Measurements from ENCODE around the gene DCDC2. TPM values are rescaled to one million over a fixed set of nuclear protein-coding genes. Genes with fewer than 3 reads are reported as not detected.

Gene DCDC2
- total and polyA plus RNA-seq, 4 donors, result 0.13 TPM; not detected in 3

- 46 to 49% methylated on average over 2 of the region's 2 CpGs for WGBS, 2 donors
Measured at GRCh38 chr6:24191346-24191745, 166.5 kb downstream of the DCDC2 start.

GRCh38 chr6:24188578-24189080, 169.2 kb downstream of the DCDC2 start:
- no peak for ATAC-seq (ENCODE audit: low FRiP score)

More at GRCh38 chr6:24191346-24191745, 166.5 kb downstream of the DCDC2 start:
- Histone ChIP-seq H3K27me3 (ENCODE audit: control insufficient read depth in 1 of 2, insufficient read depth in 2 of 2, low read length in 1 of 2) (no peaks in the 10 kb centered on the region), H3K36me3 (ENCODE audit: control insufficient read depth in 1 of 2, insufficient read depth in 2 of 2, low read length in 1 of 2) (no peaks in the 10 kb centered on the region), H3K4me3 (ENCODE audit: low read length in 2 of 2) (no peak overlapping the region), H3K27ac (ENCODE audit: low read depth in 1 of 2, low read length in 2 of 2) (no peak overlapping the region), H3K4me1 (ENCODE audit: control insufficient read depth in 1 of 2, insufficient read depth in 2 of 2, low read length in 2 of 2) (no peaks in the 10 kb centered on the region), H3K9me3 (ENCODE audit: control insufficient read depth, low read length) (no peaks in the 10 kb centered on the region)
- no peak for DNase-seq
- no peak for ATAC-seq (ENCODE audit: low FRiP score)
- intact Hi-C loops (cut with DNase I), result no loop called here

GRCh38 chr6:24187965-24188577, 169.8 kb downstream of the DCDC2 start:
- peaks cover 4% of the 10 kb centered on the region for H3K9me3 ChIP-seq (ENCODE audit: control insufficient read depth, low read length)
- intact Hi-C loops (cut with DNase I), result no loop called here
- H3K27ac ChIP-seq (ENCODE audit: low read depth in 1 of 2, low read length in 2 of 2), result no peak overlapping the region
- H3K4me3 ChIP-seq (ENCODE audit: low read length in 2 of 2), result no peak overlapping the region
- H3K4me1 ChIP-seq (ENCODE audit: control insufficient read depth in 1 of 2, insufficient read depth in 2 of 2, low read length in 2 of 2), result no peaks in the 10 kb centered on the region
- H3K27me3 ChIP-seq (ENCODE audit: control insufficient read depth in 1 of 2, insufficient read depth in 2 of 2, low read length in 1 of 2), result no peaks in the 10 kb centered on the region
- no peak for ATAC-seq (ENCODE audit: low FRiP score)
- DNase-seq, result no peak
- H3K36me3 ChIP-seq (ENCODE audit: control insufficient read depth in 1 of 2, insufficient read depth in 2 of 2, low read length in 1 of 2), result no peaks in the 10 kb centered on the region

More at GRCh38 chr6:24188578-24189080, 169.2 kb downstream of the DCDC2 start:
- H3K27ac ChIP-seq (ENCODE audit: low read depth in 1 of 2, low read length in 2 of 2), result no peak overlapping the region
- no peak for DNase-seq
- no peaks in the 10 kb centered on the region for H3K4me1 ChIP-seq (ENCODE audit: control insufficient read depth in 1 of 2, insufficient read depth in 2 of 2, low read length in 2 of 2)
- H3K4me3 ChIP-seq (ENCODE audit: low read length in 2 of 2), result no peak overlapping the region
- peaks cover under 1% of the 10 kb centered on the region for H3K9me3 ChIP-seq (ENCODE audit: control insufficient read depth, low read length)
- H3K36me3 ChIP-seq (ENCODE audit: control insufficient read depth in 1 of 2, insufficient read depth in 2 of 2, low read length in 1 of 2), result no peaks in the 10 kb centered on the region
- intact Hi-C loops (cut with DNase I), result no loop called here
- 46 to 48% methylated on average over 8 of the region's 8 CpGs for WGBS, 2 donors
- no peaks in the 10 kb centered on the region for H3K27me3 ChIP-seq (ENCODE audit: control insufficient read depth in 1 of 2, insufficient read depth in 2 of 2, low read length in 1 of 2)

- DNase-seq, result no peak
- H3K4me1 ChIP-seq (ENCODE audit: control insufficient read depth in 1 of 2, insufficient read depth in 2 of 2, low read length in 2 of 2), result no peaks in the 10 kb centered on the region
- H3K27ac ChIP-seq (ENCODE audit: low read depth in 1 of 2, low read length in 2 of 2), result no peak overlapping the region
- H3K36me3 ChIP-seq (ENCODE audit: control insufficient read depth in 1 of 2, insufficient read depth in 2 of 2, low read length in 1 of 2), result no peaks in the 10 kb centered on the region
- H3K9me3 ChIP-seq (ENCODE audit: control insufficient read depth, low read length), result peaks cover 4% of the 10 kb centered on the region
- intact Hi-C loops (cut with DNase I), result no loop called here
- no peaks in the 10 kb centered on the region for H3K27me3 ChIP-seq (ENCODE audit: control insufficient read depth in 1 of 2, insufficient read depth in 2 of 2, low read length in 1 of 2)
- WGBS, 2 donors, result 90 to 92% methylated on average over 7 of the region's 7 CpGs
- H3K4me3 ChIP-seq (ENCODE audit: low read length in 2 of 2), result no peak overlapping the region
- ATAC-seq (ENCODE audit: low FRiP score), result no peak
Measured at GRCh38 chr6:24186349-24186748, 171.5 kb downstream of the DCDC2 start.

GRCh38 chr6:24183584-24183983, 174.3 kb downstream of the DCDC2 start:
- ATAC-seq (ENCODE audit: low FRiP score), result no peak
- intact Hi-C loops (cut with DNase I), result no loop called here

GRCh38 chr6:24157886-24158285, 200.0 kb downstream of the DCDC2 start:
- Histone ChIP-seq H3K27me3 (ENCODE audit: control insufficient read depth in 1 of 2, insufficient read depth in 2 of 2, low read length in 1 of 2) (no peaks in the 10 kb centered on the region), H3K36me3 (ENCODE audit: control insufficient read depth in 1 of 2, insufficient read depth in 2 of 2, low read length in 1 of 2) (no peaks in the 10 kb centered on the region), H3K27ac (ENCODE audit: low read depth in 1 of 2, low read length in 2 of 2) (no peak overlapping the region), H3K4me1 (ENCODE audit: control insufficient read depth in 1 of 2, insufficient read depth in 2 of 2, low read length in 2 of 2) (no peaks in the 10 kb centered on the region), H3K9me3 (ENCODE audit: control insufficient read depth, low read length) (no peaks in the 10 kb centered on the region), H3K4me3 (ENCODE audit: low read length in 2 of 2) (no peak overlapping the region)
- WGBS, 2 donors, result 7 to 21% methylated on average over 1 of the region's 1 CpG
- DNase-seq (no peak), ATAC-seq (ENCODE audit: low FRiP score) (no peak)
- intact Hi-C loops (cut with DNase I), result no loop called here

More at GRCh38 chr6:24183584-24183983, 174.3 kb downstream of the DCDC2 start:
- Histone ChIP-seq H3K4me1 (ENCODE audit: control insufficient read depth in 1 of 2, insufficient read depth in 2 of 2, low read length in 2 of 2) (no peaks in the 10 kb centered on the region), H3K9me3 (ENCODE audit: control insufficient read depth, low read length) (peaks cover 4% of the 10 kb centered on the region), H3K4me3 (ENCODE audit: low read length in 2 of 2) (no peak overlapping the region), H3K27me3 (ENCODE audit: control insufficient read depth in 1 of 2, insufficient read depth in 2 of 2, low read length in 1 of 2) (no peaks in the 10 kb centered on the region), H3K36me3 (ENCODE audit: control insufficient read depth in 1 of 2, insufficient read depth in 2 of 2, low read length in 1 of 2) (no peaks in the 10 kb centered on the region), H3K27ac (ENCODE audit: low read depth in 1 of 2, low read length in 2 of 2) (no peak overlapping the region)
- 87 to 88% methylated on average over 10 of the region's 10 CpGs for WGBS, 2 donors
- no peak for DNase-seq

- DNase-seq, result no peak
- Histone ChIP-seq H3K36me3 (ENCODE audit: control insufficient read depth in 1 of 2, insufficient read depth in 2 of 2, low read length in 1 of 2) (no peaks in the 10 kb centered on the region), H3K27me3 (ENCODE audit: control insufficient read depth in 1 of 2, insufficient read depth in 2 of 2, low read length in 1 of 2) (no peaks in the 10 kb centered on the region), H3K27ac (ENCODE audit: low read depth in 1 of 2, low read length in 2 of 2) (no peak overlapping the region), H3K9me3 (ENCODE audit: control insufficient read depth, low read length) (peaks cover 2% of the 10 kb centered on the region), H3K4me1 (ENCODE audit: control insufficient read depth in 1 of 2, insufficient read depth in 2 of 2, low read length in 2 of 2) (no peaks in the 10 kb centered on the region), H3K4me3 (ENCODE audit: low read length in 2 of 2) (no peak overlapping the region)
- intact Hi-C loops (cut with DNase I), result no loop called here
- no peak for ATAC-seq (ENCODE audit: low FRiP score)
Measured at GRCh38 chr6:24154121-24154520, 203.7 kb downstream of the DCDC2 start.

GRCh38 chr6:24152014-24152413, 205.8 kb downstream of the DCDC2 start:
- no peak for ATAC-seq (ENCODE audit: low FRiP score)
- Histone ChIP-seq H3K27ac (ENCODE audit: low read depth in 1 of 2, low read length in 2 of 2) (no peak overlapping the region), H3K36me3 (ENCODE audit: control insufficient read depth in 1 of 2, insufficient read depth in 2 of 2, low read length in 1 of 2) (no peaks in the 10 kb centered on the region), H3K27me3 (ENCODE audit: control insufficient read depth in 1 of 2, insufficient read depth in 2 of 2, low read length in 1 of 2) (no peaks in the 10 kb centered on the region), H3K4me1 (ENCODE audit: control insufficient read depth in 1 of 2, insufficient read depth in 2 of 2, low read length in 2 of 2) (no peaks in the 10 kb centered on the region), H3K4me3 (ENCODE audit: low read length in 2 of 2) (no peak overlapping the region), H3K9me3 (ENCODE audit: control insufficient read depth, low read length) (peaks cover 2% of the 10 kb centered on the region)
- intact Hi-C loops (cut with DNase I), result no loop called here
- WGBS, 2 donors, result 92 to 97% methylated on average over 1 of the region's 1 CpG
- no peak for DNase-seq

- Histone ChIP-seq H3K4me3 (ENCODE audit: low read length in 2 of 2) (no peak overlapping the region), H3K36me3 (ENCODE audit: control insufficient read depth in 1 of 2, insufficient read depth in 2 of 2, low read length in 1 of 2) (no peaks in the 10 kb centered on the region), H3K9me3 (ENCODE audit: control insufficient read depth, low read length) (peaks cover 2% of the 10 kb centered on the region), H3K27ac (ENCODE audit: low read depth in 1 of 2, low read length in 2 of 2) (no peak overlapping the region), H3K4me1 (ENCODE audit: control insufficient read depth in 1 of 2, insufficient read depth in 2 of 2, low read length in 2 of 2) (no peaks in the 10 kb centered on the region), H3K27me3 (ENCODE audit: control insufficient read depth in 1 of 2, insufficient read depth in 2 of 2, low read length in 1 of 2) (no peaks in the 10 kb centered on the region)
- intact Hi-C loops (cut with DNase I), result no loop called here
- no peak for ATAC-seq (ENCODE audit: low FRiP score)
- WGBS, 2 donors, result 42 to 51% methylated on average over 3 of the region's 3 CpGs
- no peak for DNase-seq
Measured at GRCh38 chr6:24149836-24150235, 208.0 kb downstream of the DCDC2 start.
